GM12874 (cell line): ENCODE results near the gene RET.

Experiments used
- CTCF ChIP-seq: IDR thresholded peaks from 2 replicates; pipeline ENCODE4 v1.5.1; 2011; ENCODE audit warnings: low read depth, mild to moderate bottlenecking, control low read depth, low read length, moderate library complexity; ENCODE audit not compliant: insufficient read depth

The RET gene

DNA sequence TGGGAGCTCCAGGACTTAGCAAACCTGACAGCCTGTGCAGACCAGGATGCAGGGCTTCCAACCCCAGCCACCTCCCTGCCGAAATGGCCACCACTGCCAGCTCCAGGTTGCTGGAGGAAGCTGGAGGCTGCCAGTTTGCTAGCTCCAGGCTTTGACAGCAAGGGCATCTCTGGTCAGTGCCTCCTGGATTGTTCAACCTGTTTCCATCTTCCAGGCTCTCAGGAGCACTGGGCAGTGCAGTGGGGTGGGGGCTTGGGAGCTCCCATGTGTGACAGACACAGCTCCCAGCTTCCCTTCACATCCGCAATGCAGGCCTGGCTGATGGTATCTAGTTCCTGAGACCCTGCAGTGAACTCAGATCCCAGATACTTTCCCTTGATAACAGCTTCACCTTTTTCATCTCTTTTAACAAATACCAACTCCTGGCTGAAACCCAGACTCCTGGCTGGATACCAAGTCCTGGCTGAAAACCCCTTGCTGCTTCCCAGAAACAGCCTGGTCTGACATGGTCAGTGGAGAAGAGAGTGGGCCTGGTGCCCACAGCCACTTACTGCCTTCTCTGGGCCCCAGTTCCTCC is 20.8 kb upstream of the RET start:
- TF ChIP-seq CTCF: no peak

- TF ChIP-seq CTCF: no peak
These were observed 20.3 kb upstream of the RET start for GRCh38 chr10:43056568-43057011.

- no peak for TF ChIP-seq CTCF
These were observed 19.6 kb upstream of the RET start for GRCh38 chr10:43057231-43057711.

DNA sequence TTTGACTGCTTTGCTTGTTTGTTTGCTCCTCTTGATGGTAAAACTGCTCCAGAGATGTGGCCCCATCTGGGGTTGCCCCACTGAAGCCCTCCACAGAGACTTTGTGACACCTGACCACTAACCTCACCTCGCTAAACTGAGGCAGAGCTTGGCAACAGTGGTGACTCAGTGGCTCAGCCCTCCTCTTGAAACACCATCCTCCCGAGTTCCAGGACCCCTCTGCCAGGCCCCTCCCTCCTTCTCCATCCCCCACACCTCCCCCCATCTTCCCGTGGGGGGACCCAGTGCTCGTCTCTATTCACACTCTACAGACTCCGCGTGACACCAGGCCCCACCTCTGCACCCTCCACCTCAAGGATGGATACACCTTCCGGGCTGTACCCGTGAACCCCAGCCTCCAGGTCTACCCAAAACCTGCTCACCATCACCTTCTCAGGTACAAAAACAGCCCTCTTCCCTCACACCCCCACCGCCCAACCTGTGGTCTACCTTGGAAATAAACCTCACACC is 19.0 kb upstream of the RET start:
- no peak for TF ChIP-seq CTCF

DNA sequence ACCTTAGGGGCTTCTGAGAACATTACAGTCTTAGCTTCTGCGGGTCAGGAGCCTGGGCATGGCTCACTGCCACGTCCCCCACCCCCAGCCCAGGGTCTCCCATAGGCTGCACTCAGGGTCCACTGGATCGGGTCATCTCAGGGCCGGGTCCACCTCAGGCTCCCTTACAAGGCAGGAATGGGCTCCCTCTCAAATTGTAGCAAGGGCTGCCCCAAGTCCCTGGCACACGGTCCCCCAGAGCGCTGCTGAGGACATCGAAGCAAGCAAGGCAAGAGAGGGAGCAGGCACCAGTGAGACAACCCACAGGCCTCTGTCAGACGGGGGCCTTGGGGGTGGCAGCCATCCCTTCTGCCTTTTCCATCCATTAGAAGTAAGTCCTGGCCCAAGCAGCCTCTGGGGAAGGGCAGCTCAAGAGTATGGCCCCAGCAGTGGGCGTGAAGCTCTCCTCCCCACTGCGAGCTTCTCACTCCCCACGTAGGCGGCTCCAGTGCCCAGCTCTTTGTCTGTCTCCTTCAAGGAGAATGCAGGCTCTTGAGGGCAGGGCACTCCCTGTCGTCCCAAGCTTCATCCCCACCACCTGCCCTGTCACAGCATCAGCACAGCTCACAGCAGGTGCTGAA is 18.0 kb upstream of the RET start:
- no peak for TF ChIP-seq CTCF

DNA sequence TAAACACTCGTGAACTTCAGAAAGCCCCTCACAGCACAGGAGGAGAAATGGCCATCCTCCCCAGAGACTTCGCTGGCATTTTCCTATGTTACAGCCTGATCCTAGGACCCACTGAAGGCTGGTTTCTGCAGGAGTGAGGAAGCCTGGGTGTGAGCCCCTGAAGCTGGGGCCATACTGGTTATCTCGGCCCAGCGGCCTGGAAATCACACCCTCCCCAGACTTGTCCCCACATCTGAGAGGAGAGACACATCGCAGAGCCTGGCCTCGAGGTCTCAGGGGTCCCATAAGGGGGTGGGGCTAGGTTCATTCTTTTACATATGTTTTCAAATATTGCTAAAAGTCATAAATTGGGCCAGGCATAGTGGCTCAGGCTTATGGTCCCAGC is 17.5 kb upstream of the RET start:
- no peak for TF ChIP-seq CTCF

GRCh38 chr10:43059828-43060227 is 17.0 kb upstream of the RET start:
- no peak for TF ChIP-seq CTCF
